Measurements from ENCODE around the gene CDH16.
"Not testable (repeated sequence)": the region's sequence is repeated elsewhere in the genome, so short reads cannot be mapped to it uniquely, and the experiment has no call there.

Gene CDH16

DNA sequence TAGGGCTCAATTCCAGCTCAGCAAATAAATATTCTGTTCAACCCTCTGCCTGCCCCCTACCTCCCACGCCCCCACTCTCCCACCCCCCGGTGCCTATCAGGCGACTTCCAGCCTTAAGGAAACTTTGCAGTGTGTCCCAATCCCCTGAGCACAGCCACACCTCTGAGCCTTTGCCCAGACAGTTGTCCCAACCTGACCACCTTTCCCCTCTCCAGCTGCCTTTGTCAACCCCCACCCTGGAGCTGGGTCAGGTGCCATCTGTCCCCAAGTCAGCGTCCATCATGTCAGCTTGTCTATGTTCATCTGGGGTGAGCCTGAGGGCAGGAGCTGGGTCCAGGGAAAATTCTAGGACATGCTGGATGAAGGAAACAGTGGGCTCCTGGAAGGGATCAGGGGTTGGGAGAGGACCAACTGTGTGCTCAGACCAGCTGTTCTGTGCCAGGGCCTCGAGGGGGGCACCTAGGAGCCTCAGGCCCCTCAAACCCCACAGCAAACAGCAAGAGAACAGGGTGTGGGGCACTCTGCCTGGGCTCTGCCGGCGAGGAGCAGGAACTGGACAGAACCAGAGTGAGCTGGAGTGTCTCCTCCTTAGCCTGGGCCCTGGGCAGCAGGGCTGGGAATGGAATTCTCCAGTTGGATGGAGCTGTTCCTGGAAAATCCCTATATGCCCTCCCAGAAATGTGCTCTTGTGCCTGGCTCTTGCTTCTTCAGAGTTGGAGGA, 17.8 kb downstream of the CDH16 start:
- no peak overlapping the region for H3K27ac Mint-ChIP-seq
- peaks cover 3% of the 10 kb centered on the region for H3K4me1 Mint-ChIP-seq
- no peaks in the 10 kb centered on the region for H3K27me3 Mint-ChIP-seq
- no peaks in the 10 kb centered on the region for H3K9me3 Mint-ChIP-seq
- H3K4me3 Mint-ChIP-seq = no peak overlapping the region
- H3K36me3 Mint-ChIP-seq = no peaks in the 10 kb centered on the region
- no peak for ATAC-seq

DNA sequence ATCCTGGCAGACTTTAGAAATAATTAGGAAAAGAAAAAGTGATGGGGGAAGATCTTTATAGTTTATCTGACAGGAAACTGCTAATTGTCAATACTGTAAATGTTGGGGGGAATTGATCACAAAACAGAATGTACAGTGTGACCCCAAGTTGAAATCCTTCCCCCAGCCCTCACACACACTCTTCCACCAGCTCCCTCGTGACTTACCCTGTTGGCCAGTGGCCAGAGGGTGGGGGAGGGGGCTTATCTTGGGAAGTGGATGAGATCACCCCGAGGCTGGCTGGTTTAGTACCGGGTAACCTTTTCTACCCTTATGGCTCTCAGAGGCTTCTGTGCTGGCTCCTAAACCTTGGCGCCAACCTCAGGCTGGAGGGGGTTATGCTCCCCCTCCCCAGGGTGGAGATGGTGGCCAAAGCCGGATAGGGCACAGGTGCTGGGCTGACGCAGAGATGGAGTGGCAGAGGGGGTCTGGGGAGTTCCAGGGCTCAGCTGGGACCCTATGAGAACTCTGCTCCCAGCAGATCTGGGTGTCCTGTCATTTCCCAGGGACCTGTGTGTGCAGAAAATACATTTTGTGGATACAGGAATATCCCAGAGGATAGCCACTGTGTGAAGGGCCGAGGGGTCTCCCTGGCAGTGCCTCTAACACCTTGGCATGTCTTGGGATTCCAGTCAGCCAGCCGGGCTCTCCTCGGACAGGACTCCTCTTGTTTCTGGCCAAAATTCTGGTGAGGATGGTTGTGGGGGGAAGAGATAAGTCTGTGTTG, 18.6 kb downstream of the CDH16 start:
- ATAC-seq = no peak
- H3K27ac Mint-ChIP-seq = no peak overlapping the region

GRCh38 chr16:66899310-66899944, 19.3 kb downstream of the CDH16 start:
- no peak for ATAC-seq
- no peak overlapping the region for H3K4me3 Mint-ChIP-seq
- no peaks in the 10 kb centered on the region for H3K36me3 Mint-ChIP-seq
- H3K27ac Mint-ChIP-seq = no peak overlapping the region
- H3K27me3 Mint-ChIP-seq = no peaks in the 10 kb centered on the region
- H3K4me1 Mint-ChIP-seq = peaks cover 15% of the 10 kb centered on the region
- H3K9me3 Mint-ChIP-seq = no peaks in the 10 kb centered on the region

More for the DNA sequence above, 18.6 kb downstream of the CDH16 start:
- Mint-ChIP-seq H3K4me1 (peaks cover 10% of the 10 kb centered on the region), H3K9me3 (no peaks in the 10 kb centered on the region), H3K27me3 (no peaks in the 10 kb centered on the region), H3K36me3 (no peaks in the 10 kb centered on the region), H3K4me3 (no peak overlapping the region)

DNA sequence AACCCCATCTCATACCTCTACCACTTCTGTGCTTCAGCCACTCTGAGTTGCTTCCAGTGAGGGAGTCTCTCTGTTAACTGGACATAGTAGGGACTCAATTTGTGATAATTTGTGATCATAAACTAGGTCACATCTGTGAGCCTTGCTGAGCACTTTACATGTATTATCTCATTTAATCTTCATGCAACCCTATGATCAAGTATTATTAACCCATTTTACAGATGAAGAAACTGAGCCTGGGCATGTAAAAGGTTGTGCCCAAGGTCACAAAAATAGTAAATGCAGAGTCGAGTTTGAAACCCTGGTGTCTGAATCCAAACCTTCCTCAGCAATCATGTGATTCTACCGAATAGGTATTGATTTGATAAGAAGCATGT, 19.8 kb downstream of the CDH16 start:
- Mint-ChIP-seq H3K36me3 (no peaks in the 10 kb centered on the region), H3K4me3 (no peak overlapping the region), H3K27ac (no peak overlapping the region), H3K9me3 (no peaks in the 10 kb centered on the region), H3K4me1 (peaks cover 15% of the 10 kb centered on the region), H3K27me3 (no peaks in the 10 kb centered on the region)
- ATAC-seq = no peak

DNA sequence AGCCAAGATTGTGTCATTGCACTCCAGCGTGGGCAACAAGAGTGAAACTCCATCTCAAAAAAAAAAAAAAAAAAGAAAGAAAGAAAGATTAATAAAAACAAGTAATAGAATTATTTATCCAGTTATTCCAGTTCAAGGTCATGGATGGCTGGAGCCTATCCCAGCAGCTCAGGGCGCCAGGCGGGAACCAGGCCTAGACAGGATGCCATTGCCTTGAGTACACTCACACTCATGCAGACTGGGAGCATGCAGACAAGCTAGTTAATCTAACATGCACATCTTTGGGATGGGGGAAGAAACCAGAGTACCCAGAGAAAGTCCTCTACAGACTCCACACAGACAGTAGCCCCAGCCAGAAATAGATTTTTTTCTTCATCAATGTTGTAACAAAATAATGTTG, 20.5 kb downstream of the CDH16 start:
- Mint-ChIP-seq H3K27ac (no peak overlapping the region), H3K4me3 (no peak overlapping the region), H3K36me3 (no peaks in the 10 kb centered on the region), H3K27me3 (no peaks in the 10 kb centered on the region), H3K9me3 (no peaks in the 10 kb centered on the region), H3K4me1 (peaks cover 15% of the 10 kb centered on the region)
- ATAC-seq = no peak

- not testable (repeated sequence) for ATAC-seq, H3K27ac Mint-ChIP-seq, H3K27me3 Mint-ChIP-seq
Measured at GRCh38 chr16:66896682-66897081, 22.0 kb downstream of the CDH16 start.

DNA sequence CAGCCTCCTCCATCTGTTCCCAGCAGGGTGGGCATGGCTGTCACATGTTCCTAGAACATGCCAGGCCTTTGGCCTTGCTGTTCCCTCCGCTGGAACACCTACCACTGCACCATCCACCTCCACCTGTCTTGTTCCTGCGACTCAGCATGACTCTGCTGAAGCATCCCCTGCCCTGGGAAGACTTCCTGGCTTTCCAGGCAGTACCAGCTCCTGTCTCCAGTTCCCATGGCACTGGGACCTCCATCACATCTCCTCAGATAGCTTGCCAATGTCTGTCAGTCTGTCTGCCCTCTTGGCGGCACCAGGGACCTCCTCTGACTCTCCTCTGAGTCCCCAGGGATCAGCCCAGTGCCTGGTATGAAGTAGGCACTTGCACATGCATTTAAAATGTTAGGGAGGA, 22.7 kb downstream of the CDH16 start:
- no peaks in the 10 kb centered on the region for H3K27me3 Mint-ChIP-seq
- peaks cover 15% of the 10 kb centered on the region for H3K4me1 Mint-ChIP-seq
- no peak overlapping the region for H3K4me3 Mint-ChIP-seq
- ATAC-seq = no peak
- H3K9me3 Mint-ChIP-seq = no peaks in the 10 kb centered on the region
- peaks cover 5% of the 10 kb centered on the region for H3K36me3 Mint-ChIP-seq
- no peak overlapping the region for H3K27ac Mint-ChIP-seq

More at GRCh38 chr16:66896682-66897081, 22.0 kb downstream of the CDH16 start:
- H3K4me1 Mint-ChIP-seq = peaks cover 15% of the 10 kb centered on the region
- not testable (repeated sequence) for H3K9me3 Mint-ChIP-seq, H3K36me3 Mint-ChIP-seq, H3K4me3 Mint-ChIP-seq

GRCh38 chr16:66895689-66895979, 23.1 kb downstream of the CDH16 start:
- H3K27me3 Mint-ChIP-seq = no peaks in the 10 kb centered on the region
- H3K4me1 Mint-ChIP-seq = peaks cover 15% of the 10 kb centered on the region
- no peaks in the 10 kb centered on the region for H3K9me3 Mint-ChIP-seq
- ATAC-seq = no peak
- no peak overlapping the region for H3K4me3 Mint-ChIP-seq
- H3K36me3 Mint-ChIP-seq = peaks cover 5% of the 10 kb centered on the region
- H3K27ac Mint-ChIP-seq = no peak overlapping the region

DNA sequence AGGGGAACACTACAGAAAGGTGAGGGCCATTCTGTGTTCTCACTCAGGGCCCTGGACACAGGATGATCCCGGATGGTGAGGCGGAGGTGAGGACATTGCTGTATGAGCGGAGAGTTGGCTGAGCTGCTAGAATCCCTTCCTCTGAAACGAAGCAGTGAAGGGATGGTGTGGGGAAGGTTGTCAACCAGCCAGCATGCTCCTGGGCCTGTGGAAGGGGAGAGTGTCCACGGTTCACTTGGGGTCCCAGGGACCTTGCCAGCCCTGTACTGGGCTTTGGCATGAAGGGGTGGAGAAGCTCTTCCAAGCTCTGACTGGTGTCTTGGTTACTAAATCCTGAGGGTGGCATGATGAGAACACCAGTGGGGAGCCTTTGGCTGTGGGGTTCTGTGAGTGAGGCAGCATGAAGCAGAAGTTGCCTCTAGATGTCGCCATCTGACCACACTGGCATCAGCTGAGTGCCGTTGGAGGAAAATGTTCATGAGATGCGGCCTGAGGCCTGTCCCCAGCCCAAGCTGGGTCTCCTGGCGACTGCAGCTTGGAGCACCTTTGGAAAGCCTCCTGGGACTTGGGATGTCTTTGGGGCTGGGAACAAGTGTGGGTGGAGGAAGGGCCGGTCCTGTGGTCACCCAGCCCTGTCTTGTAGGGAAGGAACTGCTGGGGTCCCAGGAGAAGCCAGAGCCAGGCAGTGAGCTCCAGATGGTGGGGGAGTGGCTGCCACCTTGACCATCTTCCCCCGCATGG, 23.6 kb downstream of the CDH16 start:
- H3K27ac Mint-ChIP-seq = no peak overlapping the region
- peaks cover 15% of the 10 kb centered on the region for H3K4me1 Mint-ChIP-seq
- peak; percentile 85 for ATAC-seq
- peaks cover 5% of the 10 kb centered on the region for H3K36me3 Mint-ChIP-seq
- no peaks in the 10 kb centered on the region for H3K9me3 Mint-ChIP-seq
- no peak overlapping the region for H3K4me3 Mint-ChIP-seq
- H3K27me3 Mint-ChIP-seq = no peaks in the 10 kb centered on the region

DNA sequence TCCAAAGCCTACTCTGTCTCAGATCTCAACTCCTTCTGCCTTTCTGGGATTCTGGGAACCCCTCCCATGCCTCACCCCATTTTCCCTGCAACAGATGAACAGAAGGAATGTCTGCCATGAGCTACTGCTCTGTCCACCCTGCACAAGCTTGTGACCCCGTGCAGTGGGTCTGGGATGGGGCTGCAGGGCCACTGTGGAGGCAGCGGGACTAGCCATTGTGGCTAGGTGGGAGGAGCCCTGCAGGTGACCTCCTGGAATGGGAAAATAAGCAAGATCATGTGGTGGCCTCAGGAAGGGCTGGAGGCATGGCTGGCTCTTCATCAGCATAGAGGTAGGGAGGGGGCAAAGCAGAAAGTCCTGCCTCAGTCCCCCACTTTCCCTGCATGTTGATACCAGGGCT, 24.6 kb downstream of the CDH16 start:
- no peaks in the 10 kb centered on the region for H3K27me3 Mint-ChIP-seq
- ATAC-seq = no peak

DNA sequence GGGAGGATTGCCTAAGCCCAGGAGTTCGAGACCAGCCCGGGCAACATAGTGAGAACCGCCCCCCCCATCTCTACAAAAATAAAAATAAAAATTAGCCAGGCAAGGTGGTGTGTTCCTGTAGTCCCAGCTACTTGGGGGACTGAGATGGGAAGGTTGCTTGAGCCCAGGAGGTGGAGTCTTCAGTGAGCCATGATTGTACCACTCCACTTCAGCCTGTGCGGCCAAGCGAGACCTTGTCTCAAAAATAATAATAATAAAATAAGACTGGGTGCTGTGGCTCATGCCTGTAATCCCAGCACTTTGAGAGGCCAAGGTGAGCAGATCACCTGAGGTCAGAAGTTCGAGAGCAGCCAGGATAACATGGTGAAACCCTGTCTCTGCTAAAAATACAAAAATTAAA, 26.9 kb downstream of the CDH16 start:
- Mint-ChIP-seq H3K4me1 (peaks cover 17% of the 10 kb centered on the region), H3K36me3 (peaks cover 17% of the 10 kb centered on the region), H3K9me3 (no peaks in the 10 kb centered on the region), H3K4me3 (no peak overlapping the region), H3K27me3 (no peaks in the 10 kb centered on the region), H3K27ac (no peak overlapping the region)
- ATAC-seq = no peak

More for the DNA sequence above, 24.6 kb downstream of the CDH16 start:
- Mint-ChIP-seq H3K27ac (no peak overlapping the region), H3K4me1 (peaks cover 15% of the 10 kb centered on the region), H3K4me3 (no peak overlapping the region), H3K9me3 (no peaks in the 10 kb centered on the region), H3K36me3 (peaks cover 5% of the 10 kb centered on the region)

GRCh38 chr16:66891360-66891759, 27.3 kb downstream of the CDH16 start:
- no peak overlapping the region for H3K27ac Mint-ChIP-seq
- ATAC-seq = no peak
- H3K27me3 Mint-ChIP-seq = no peaks in the 10 kb centered on the region
- no peak overlapping the region for H3K4me3 Mint-ChIP-seq
- H3K36me3 Mint-ChIP-seq = peaks cover 22% of the 10 kb centered on the region
- H3K4me1 Mint-ChIP-seq = peaks cover 21% of the 10 kb centered on the region
- H3K9me3 Mint-ChIP-seq = no peaks in the 10 kb centered on the region

DNA sequence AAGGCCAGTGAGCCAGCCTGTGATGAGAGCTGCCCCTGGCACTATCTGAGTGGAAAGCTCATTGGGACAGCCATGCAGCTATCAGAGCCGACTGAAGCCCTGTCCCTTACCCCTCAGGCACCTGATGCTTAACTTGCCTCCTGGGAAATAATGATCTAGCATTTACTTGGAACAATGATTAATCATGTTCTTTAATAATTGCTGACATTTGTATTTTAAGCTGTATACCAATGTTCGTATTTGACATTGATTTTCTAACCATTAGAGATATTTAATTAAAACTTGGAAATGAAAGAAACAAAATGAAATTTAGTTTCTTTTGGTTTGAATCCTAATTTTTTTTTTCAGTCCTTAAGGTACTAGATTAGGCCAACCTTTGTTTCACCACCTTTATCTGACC, 27.9 kb downstream of the CDH16 start:
- Mint-ChIP-seq H3K27me3 (no peaks in the 10 kb centered on the region), H3K9me3 (no peaks in the 10 kb centered on the region), H3K27ac (no peak overlapping the region), H3K36me3 (peaks cover 25% of the 10 kb centered on the region), H3K4me3 (no peak overlapping the region), H3K4me1 (peaks cover 17% of the 10 kb centered on the region)
- ATAC-seq = no peak

DNA sequence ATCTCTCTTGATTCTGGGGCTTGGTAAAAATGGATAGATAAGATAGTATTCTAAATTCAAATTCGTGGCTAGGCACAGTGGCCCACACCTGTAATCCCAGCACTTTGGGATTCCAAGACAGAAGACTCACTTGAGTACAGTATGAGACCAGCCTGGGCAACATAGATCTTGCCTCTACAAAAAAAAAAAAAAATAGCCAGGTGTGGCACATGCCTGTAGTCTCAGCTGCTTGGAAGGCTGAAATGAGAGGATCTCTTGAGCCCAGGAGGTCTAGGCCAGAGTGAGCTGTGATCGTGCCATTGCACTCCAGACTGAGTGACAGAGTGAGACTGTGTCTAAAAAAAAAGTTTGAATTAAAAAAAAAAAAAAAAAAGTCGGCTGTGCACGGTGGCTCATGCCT, 29.1 kb downstream of the CDH16 start:
- Mint-ChIP-seq H3K9me3 (no peaks in the 10 kb centered on the region), H3K27ac (no peak overlapping the region), H3K4me1 (peaks cover 11% of the 10 kb centered on the region)

More for the DNA sequence above, 29.1 kb downstream of the CDH16 start:
- no peak for ATAC-seq
- no peaks in the 10 kb centered on the region for H3K27me3 Mint-ChIP-seq
- no peak overlapping the region for H3K4me3 Mint-ChIP-seq
- H3K36me3 Mint-ChIP-seq = peaks cover 36% of the 10 kb centered on the region
